Gastrocnemius medialis (tissue), 4 donors: ENCODE measurements around the gene LYST.

Source experiments
- POLR2A ChIP-seq, 2 donors: fragments of 450-650 bp; IDR thresholded peaks; one replicate each; pipeline ENCODE4 v1.6.1; 2017; ENCODE audit warnings: antibody characterized with exemption in 2 of 2, mild to moderate bottlenecking in 2 of 2, moderate library complexity in 2 of 2
- TF ChIP-seq, protein P1 (sequence below), 5 experiments: fragments of 450-650 bp in 3 of 5; fragments of 200-600 bp in 2 of 5; sonication (generic) in 2 of 5; IDR thresholded peaks in 4 of 5; conservative IDR thresholded peaks in 1 of 5; 1 replicate in 4 of 5; 2 replicates in 1 of 5; pipeline ENCODE4 v1.5.1; 2016 to 2019; ENCODE audit warnings: antibody characterized with exemption in 5 of 5, mild to moderate bottlenecking in 3 of 5, moderate library complexity in 3 of 5

DNA sequence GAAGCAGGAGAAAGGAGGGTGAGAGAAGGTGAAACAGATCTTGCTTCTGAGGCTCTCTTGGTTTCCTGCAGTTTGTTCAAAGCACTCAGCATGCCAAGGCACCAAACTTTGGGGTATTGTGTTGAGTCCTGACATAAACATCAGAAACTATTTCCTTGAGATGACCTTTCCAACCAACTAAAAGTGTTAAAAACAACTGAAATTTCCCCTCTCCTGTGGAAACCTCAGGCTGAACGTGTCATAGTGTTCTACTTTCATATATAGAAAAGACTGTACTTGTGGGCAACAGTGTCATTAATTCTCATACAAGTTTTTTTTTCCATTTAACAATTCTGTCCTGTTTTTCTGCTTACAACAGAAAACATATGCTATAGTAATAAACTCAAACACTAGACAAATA lies 6.3 kb upstream of the LYST start:
- no peak for TF ChIP-seq POLR2A (IDR thresholded peaks at IDR 0.05)
- TF ChIP-seq, protein P1, sequence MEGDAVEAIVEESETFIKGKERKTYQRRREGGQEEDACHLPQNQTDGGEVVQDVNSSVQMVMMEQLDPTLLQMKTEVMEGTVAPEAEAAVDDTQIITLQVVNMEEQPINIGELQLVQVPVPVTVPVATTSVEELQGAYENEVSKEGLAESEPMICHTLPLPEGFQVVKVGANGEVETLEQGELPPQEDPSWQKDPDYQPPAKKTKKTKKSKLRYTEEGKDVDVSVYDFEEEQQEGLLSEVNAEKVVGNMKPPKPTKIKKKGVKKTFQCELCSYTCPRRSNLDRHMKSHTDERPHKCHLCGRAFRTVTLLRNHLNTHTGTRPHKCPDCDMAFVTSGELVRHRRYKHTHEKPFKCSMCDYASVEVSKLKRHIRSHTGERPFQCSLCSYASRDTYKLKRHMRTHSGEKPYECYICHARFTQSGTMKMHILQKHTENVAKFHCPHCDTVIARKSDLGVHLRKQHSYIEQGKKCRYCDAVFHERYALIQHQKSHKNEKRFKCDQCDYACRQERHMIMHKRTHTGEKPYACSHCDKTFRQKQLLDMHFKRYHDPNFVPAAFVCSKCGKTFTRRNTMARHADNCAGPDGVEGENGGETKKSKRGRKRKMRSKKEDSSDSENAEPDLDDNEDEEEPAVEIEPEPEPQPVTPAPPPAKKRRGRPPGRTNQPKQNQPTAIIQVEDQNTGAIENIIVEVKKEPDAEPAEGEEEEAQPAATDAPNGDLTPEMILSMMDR (IDR thresholded peaks at IDR 0.05 in 4 of 5, conservative IDR thresholded peaks at IDR 0.05 in 1 of 5), result no peak
